Endodermal cell (in vitro differentiated cells): ENCODE data around the gene RIN3. TPM values are rescaled to one million over a fixed set of nuclear protein-coding genes. Genes with fewer than 3 reads are reported as not detected.

Experiments used
- DNase-seq: peaks from one replicate; pipeline ENCODE4 v3.0.0-alpha.2; 2017
- H3K27ac ChIP-seq: 2 replicates; pipeline ENCODE4 v1.5.1; 2013; ENCODE audit warnings: mild to moderate bottlenecking, low read depth, low read length, moderate library complexity
- H3K27me3 ChIP-seq: 2 replicates; pipeline ENCODE4 v1.6.1; 2013; ENCODE audit warnings: mild to moderate bottlenecking, low read length, moderate library complexity; ENCODE audit not compliant: insufficient read depth, control insufficient read depth, poor library complexity, severe bottlenecking
- H3K36me3 ChIP-seq: 2 replicates; pipeline ENCODE4 v1.7.0; 2013; ENCODE audit warnings: mild to moderate bottlenecking, low read length, moderate library complexity; ENCODE audit not compliant: control insufficient read depth, insufficient read depth
- H3K4me1 ChIP-seq: one replicate; pipeline ENCODE4 v1.7.0; 2013; ENCODE audit warnings: low read length; ENCODE audit not compliant: control insufficient read depth, insufficient read depth
- H3K4me3 ChIP-seq: 2 replicates; pipeline ENCODE4 v1.5.1; 2013; ENCODE audit warnings: mild to moderate bottlenecking, low read length, moderate library complexity
- H3K9ac ChIP-seq: 2 replicates; pipeline ENCODE4 v1.6.1; 2013; ENCODE audit warnings: mild to moderate bottlenecking, low read length, moderate library complexity; ENCODE audit not compliant: poor library complexity, severe bottlenecking; ENCODE audit errors: extremely low read depth
- H3K9me3 ChIP-seq: 2 replicates; pipeline ENCODE4 v1.6.1; 2013; ENCODE audit warnings: mild to moderate bottlenecking, low read length, moderate library complexity; ENCODE audit not compliant: control insufficient read depth
- H3K27ac Mint-ChIP-seq: 2 replicates; pipeline ENCODE4 v1.8.0; 2020; ENCODE audit warnings: mixed read lengths
- H3K27me3 Mint-ChIP-seq: 2 replicates; pipeline ENCODE4 v1.8.0; 2021; ENCODE audit warnings: mild to moderate bottlenecking, mixed read lengths; ENCODE audit not compliant: insufficient read depth
- H3K36me3 Mint-ChIP-seq: 2 replicates; pipeline ENCODE4 v1.8.0; 2020; ENCODE audit warnings: low read depth, mixed read lengths
- H3K4me1 Mint-ChIP-seq: 2 replicates; pipeline ENCODE4 v1.8.0; 2020; ENCODE audit warnings: mixed read lengths
- H3K4me3 Mint-ChIP-seq: 2 replicates; pipeline ENCODE4 v1.8.0; 2020; ENCODE audit warnings: mild to moderate bottlenecking, moderate library complexity, mixed read lengths
- H3K9me3 Mint-ChIP-seq: 2 replicates; pipeline ENCODE4 v1.8.0; 2020; ENCODE audit warnings: mild to moderate bottlenecking, mixed read lengths
- WGBS, 2 experiments: methylation state at CpG; one replicate each; pipeline versions ENCODE4 v1.1.5 to v1.1.7; 2013; ENCODE audit warnings: missing lambda C conversion rate in 2 of 2, mixed read lengths in 1 of 2; ENCODE audit not compliant: insufficient coverage in 1 of 2, insufficient read length in 1 of 2; 5-methylcytosine and 5-hydroxymethylcytosine counted together
- total RNA-seq, 2 donors: library from RNA; stranded (reverse); fragmentation: NEBNext Ultra II Directional in 1 of 2; extraction: Animal tissue kit (Norgen Biotek cat#: 25700) in 1 of 2; gene quantifications; 2 replicates in 1 of 2; 3 replicates in 1 of 2; pipeline ENCODE4 v1.2.1, GENCODE V29; 2021
- TF ChIP-seq, protein P1 (sequence below): fragments of 200-600 bp; sonication (generic); conservative IDR thresholded peaks from 2 replicates; pipeline ENCODE4 v1.5.0; 2021; ENCODE audit warnings: antibody characterized with exemption, mild to moderate bottlenecking

Gene RIN3
- total RNA-seq, 2 donors from 2014 or later, result 5.2 to 6.0 TPM

- WGBS, 2 experiments, result 93 to 98% methylated on average over 3 to 4 of the region's 4 CpGs
- DNase-seq, result no peak
- Mint-ChIP-seq H3K27ac (no peak overlapping the region), H3K4me3 (no peak overlapping the region), H3K9me3 (no peaks in the 10 kb centered on the region), H3K36me3 (no peaks in the 10 kb centered on the region), H3K27me3 (no peaks in the 10 kb centered on the region), H3K4me1 (no peaks in the 10 kb centered on the region)
- H3K4me3 ChIP-seq, result no peak overlapping the region
- H3K9ac ChIP-seq, result no peak overlapping the region
- no peaks in the 10 kb centered on the region for H3K27me3 ChIP-seq
- no peaks in the 10 kb centered on the region for H3K36me3 ChIP-seq
- TF ChIP-seq, protein P1, sequence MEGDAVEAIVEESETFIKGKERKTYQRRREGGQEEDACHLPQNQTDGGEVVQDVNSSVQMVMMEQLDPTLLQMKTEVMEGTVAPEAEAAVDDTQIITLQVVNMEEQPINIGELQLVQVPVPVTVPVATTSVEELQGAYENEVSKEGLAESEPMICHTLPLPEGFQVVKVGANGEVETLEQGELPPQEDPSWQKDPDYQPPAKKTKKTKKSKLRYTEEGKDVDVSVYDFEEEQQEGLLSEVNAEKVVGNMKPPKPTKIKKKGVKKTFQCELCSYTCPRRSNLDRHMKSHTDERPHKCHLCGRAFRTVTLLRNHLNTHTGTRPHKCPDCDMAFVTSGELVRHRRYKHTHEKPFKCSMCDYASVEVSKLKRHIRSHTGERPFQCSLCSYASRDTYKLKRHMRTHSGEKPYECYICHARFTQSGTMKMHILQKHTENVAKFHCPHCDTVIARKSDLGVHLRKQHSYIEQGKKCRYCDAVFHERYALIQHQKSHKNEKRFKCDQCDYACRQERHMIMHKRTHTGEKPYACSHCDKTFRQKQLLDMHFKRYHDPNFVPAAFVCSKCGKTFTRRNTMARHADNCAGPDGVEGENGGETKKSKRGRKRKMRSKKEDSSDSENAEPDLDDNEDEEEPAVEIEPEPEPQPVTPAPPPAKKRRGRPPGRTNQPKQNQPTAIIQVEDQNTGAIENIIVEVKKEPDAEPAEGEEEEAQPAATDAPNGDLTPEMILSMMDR, result no peak
- no peaks in the 10 kb centered on the region for H3K9me3 ChIP-seq
- no peak overlapping the region for H3K27ac ChIP-seq
- H3K4me1 ChIP-seq, result no peaks in the 10 kb centered on the region
Observed at GRCh38 chr14:92529903-92530302, 16.3 kb downstream of the RIN3 start.

- H3K9me3 ChIP-seq, result no peaks in the 10 kb centered on the region
- no peak overlapping the region for H3K27ac ChIP-seq
- H3K36me3 ChIP-seq, result no peaks in the 10 kb centered on the region
- no peak overlapping the region for H3K9ac ChIP-seq
- H3K4me3 ChIP-seq, result no peak overlapping the region
- Mint-ChIP-seq H3K27me3 (no peaks in the 10 kb centered on the region), H3K9me3 (no peaks in the 10 kb centered on the region), H3K4me1 (no peaks in the 10 kb centered on the region), H3K27ac (no peak overlapping the region), H3K36me3 (no peaks in the 10 kb centered on the region), H3K4me3 (no peak overlapping the region)
- no peak for DNase-seq
- TF ChIP-seq, protein P1, result no peak
- H3K4me1 ChIP-seq, result no peaks in the 10 kb centered on the region
- WGBS, 2 experiments, result 93% methylated on average over 9 to 16 of the region's 16 CpGs
- no peaks in the 10 kb centered on the region for H3K27me3 ChIP-seq
Observed at GRCh38 chr14:92531106-92531873, 17.7 kb downstream of the RIN3 start.

DNA sequence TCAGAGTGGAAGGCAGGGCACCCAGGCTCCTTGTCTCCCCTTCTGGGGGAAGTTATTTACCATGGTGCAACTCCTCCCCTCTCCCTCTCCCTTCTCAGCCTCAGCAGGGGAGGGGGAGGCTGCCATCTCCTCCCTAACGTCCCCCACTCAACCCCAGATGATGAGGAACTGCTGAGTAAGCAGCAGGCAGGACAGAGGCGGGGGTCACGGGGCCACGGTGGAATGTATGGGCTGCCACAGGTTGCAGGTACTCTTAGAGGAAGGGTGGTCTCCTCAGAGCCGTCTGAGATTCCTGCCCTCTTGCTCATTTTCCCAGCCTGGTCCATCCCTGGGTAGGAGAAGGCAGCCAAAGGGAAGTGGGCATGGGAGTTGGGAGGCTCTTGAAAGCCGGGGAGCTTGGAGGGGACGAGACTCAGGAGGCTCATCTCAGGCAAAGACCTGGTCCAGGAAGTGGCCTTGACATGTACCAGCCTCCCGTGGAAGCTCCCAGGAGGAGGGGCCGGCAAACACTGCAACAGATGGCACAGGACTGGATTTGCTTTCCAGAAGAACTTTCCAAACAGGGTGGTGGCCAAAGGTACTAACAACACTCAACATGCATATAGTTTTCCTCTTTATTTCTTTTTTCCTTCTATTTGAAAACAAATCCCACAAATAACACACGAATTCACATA lies 19.0 kb downstream of the RIN3 start:
- Histone ChIP-seq H3K27ac (no peak overlapping the region), H3K4me3 (no peak overlapping the region), H3K4me1 (no peaks in the 10 kb centered on the region), H3K9me3 (no peaks in the 10 kb centered on the region), H3K27me3 (no peaks in the 10 kb centered on the region), H3K9ac (no peak overlapping the region), H3K36me3 (no peaks in the 10 kb centered on the region)
- TF ChIP-seq, protein P1, result no peak
- no peak for DNase-seq
- no peak overlapping the region for H3K4me3 Mint-ChIP-seq
- H3K27ac Mint-ChIP-seq, result no peak overlapping the region
- 80 to 93% methylated on average over 2 to 10 of the region's 10 CpGs for WGBS, 2 experiments
- H3K27me3 Mint-ChIP-seq, result no peaks in the 10 kb centered on the region
- no peaks in the 10 kb centered on the region for H3K9me3 Mint-ChIP-seq
- H3K36me3 Mint-ChIP-seq, result no peaks in the 10 kb centered on the region
- H3K4me1 Mint-ChIP-seq, result no peaks in the 10 kb centered on the region
